Activated CD4-positive, alpha-beta T cell treated with anti-CD3 and anti-CD28 coated beads, Interleukin-2, amount 10 ng/mL, durations not matched to agents 24 days and 14 days (primary cell): Measurements from ENCODE around the gene NRXN3. TPM values are rescaled to one million over a fixed set of nuclear protein-coding genes. Genes with fewer than 3 reads are reported as not detected.

ENCODE experiments used
- DNase-seq: peaks from one replicate; pipeline ENCODE4 v3.0.0; 2022
- H3K27ac Mint-ChIP-seq: one replicate; pipeline ENCODE4 v1.8.0; 2022; ENCODE audit warnings: mild to moderate bottlenecking, mixed read lengths
- H3K27me3 Mint-ChIP-seq: one replicate; pipeline ENCODE4 v1.8.0; 2022; ENCODE audit warnings: mixed read lengths
- H3K36me3 Mint-ChIP-seq: one replicate; pipeline ENCODE4 v1.8.0; 2022; ENCODE audit warnings: low read depth, mild to moderate bottlenecking, mixed read lengths
- H3K4me1 Mint-ChIP-seq: one replicate; pipeline ENCODE4 v1.8.0; 2021; ENCODE audit warnings: mixed read lengths
- H3K4me3 Mint-ChIP-seq: one replicate; pipeline ENCODE4 v1.8.0; 2022; ENCODE audit warnings: mild to moderate bottlenecking, moderate library complexity, mixed read lengths
- H3K9me3 Mint-ChIP-seq: one replicate; pipeline ENCODE4 v1.8.0; 2021; ENCODE audit warnings: mixed read lengths
- intact Hi-C: fragments of 100-400 bp; cut with micrococcal nuclease; formaldehyde crosslinking; loops from one replicate; pipeline ENCODE4 v1.15.1; 2023
- total RNA-seq: library from RNA; stranded (reverse); gene quantifications from 2 replicates; pipeline ENCODE4 v1.2.3, GENCODE V29; 2022

NRXN3 gene
- total RNA-seq, 1 donor from 2014 or later = not detected

- DNase-seq = no peak
- intact Hi-C loops = no loop called here
- Mint-ChIP-seq H3K27ac (no peak overlapping the region), H3K9me3 (no peaks in the 10 kb centered on the region), H3K36me3 (no peaks in the 10 kb centered on the region), H3K27me3 (no peaks in the 10 kb centered on the region), H3K4me1 (no peaks in the 10 kb centered on the region), H3K4me3 (no peak overlapping the region)
Measured at GRCh38 chr14:78747813-78748212, 577.6 kb downstream of the NRXN3 start.

- intact Hi-C loops = no loop called here
- no peaks in the 10 kb centered on the region for H3K27me3 Mint-ChIP-seq
- H3K4me3 Mint-ChIP-seq = no peak overlapping the region
- H3K4me1 Mint-ChIP-seq = no peaks in the 10 kb centered on the region
- no peak for DNase-seq
- H3K27ac Mint-ChIP-seq = no peak overlapping the region
- H3K9me3 Mint-ChIP-seq = no peaks in the 10 kb centered on the region
- H3K36me3 Mint-ChIP-seq = no peaks in the 10 kb centered on the region
Measured at GRCh38 chr14:78752518-78753188, 582.5 kb downstream of the NRXN3 start.

GRCh38 chr14:78754059-78754458 is 583.9 kb downstream of the NRXN3 start:
- no peaks in the 10 kb centered on the region for H3K27me3 Mint-ChIP-seq
- DNase-seq = no peak
- no peak overlapping the region for H3K27ac Mint-ChIP-seq
- no peak overlapping the region for H3K4me3 Mint-ChIP-seq
- no peaks in the 10 kb centered on the region for H3K4me1 Mint-ChIP-seq
- H3K9me3 Mint-ChIP-seq = no peaks in the 10 kb centered on the region
- no peaks in the 10 kb centered on the region for H3K36me3 Mint-ChIP-seq
- intact Hi-C loops = no loop called here

GRCh38 chr14:78758333-78758732 is 588.2 kb downstream of the NRXN3 start:
- H3K36me3 Mint-ChIP-seq = no peaks in the 10 kb centered on the region
- no peaks in the 10 kb centered on the region for H3K27me3 Mint-ChIP-seq
- H3K4me1 Mint-ChIP-seq = no peaks in the 10 kb centered on the region
- intact Hi-C loops = no loop called here
- DNase-seq = no peak
- no peak overlapping the region for H3K27ac Mint-ChIP-seq
- H3K9me3 Mint-ChIP-seq = no peaks in the 10 kb centered on the region
- H3K4me3 Mint-ChIP-seq = no peak overlapping the region

- Mint-ChIP-seq H3K27ac (no peak overlapping the region), H3K4me1 (no peaks in the 10 kb centered on the region), H3K9me3 (no peaks in the 10 kb centered on the region), H3K27me3 (no peaks in the 10 kb centered on the region), H3K36me3 (no peaks in the 10 kb centered on the region), H3K4me3 (no peak overlapping the region)
- DNase-seq = no peak
- intact Hi-C loops = no loop called here
Measured at GRCh38 chr14:78762331-78762730, 592.2 kb downstream of the NRXN3 start.

- Mint-ChIP-seq H3K27ac (no peak overlapping the region), H3K4me3 (no peak overlapping the region), H3K9me3 (no peaks in the 10 kb centered on the region), H3K36me3 (no peaks in the 10 kb centered on the region), H3K27me3 (no peaks in the 10 kb centered on the region), H3K4me1 (no peaks in the 10 kb centered on the region)
- intact Hi-C loops = no loop called here
- no peak for DNase-seq
Measured at GRCh38 chr14:78763746-78764145, 593.6 kb downstream of the NRXN3 start.

- no peaks in the 10 kb centered on the region for H3K27me3 Mint-ChIP-seq
- DNase-seq = no peak
- no peaks in the 10 kb centered on the region for H3K36me3 Mint-ChIP-seq
- H3K4me3 Mint-ChIP-seq = no peak overlapping the region
- intact Hi-C loops = no loop called here
- no peak overlapping the region for H3K27ac Mint-ChIP-seq
- H3K4me1 Mint-ChIP-seq = no peaks in the 10 kb centered on the region
- H3K9me3 Mint-ChIP-seq = no peaks in the 10 kb centered on the region
Measured at GRCh38 chr14:78764240-78764639, 594.1 kb downstream of the NRXN3 start.

- H3K4me3 Mint-ChIP-seq = no peak overlapping the region
- intact Hi-C loops = no loop called here
Measured at GRCh38 chr14:78764645-78765044, 594.5 kb downstream of the NRXN3 start.

GRCh38 chr14:78767436-78767835 is 597.3 kb downstream of the NRXN3 start:
- H3K9me3 Mint-ChIP-seq = no peaks in the 10 kb centered on the region
- no peak for DNase-seq
- no peaks in the 10 kb centered on the region for H3K4me1 Mint-ChIP-seq
- intact Hi-C loops = no loop called here
- H3K27me3 Mint-ChIP-seq = no peaks in the 10 kb centered on the region
- no peak overlapping the region for H3K27ac Mint-ChIP-seq
- H3K4me3 Mint-ChIP-seq = no peak overlapping the region
- no peaks in the 10 kb centered on the region for H3K36me3 Mint-ChIP-seq

More at GRCh38 chr14:78764645-78765044, 594.5 kb downstream of the NRXN3 start:
- Mint-ChIP-seq H3K27ac (no peak overlapping the region), H3K9me3 (no peaks in the 10 kb centered on the region), H3K4me1 (no peaks in the 10 kb centered on the region), H3K36me3 (no peaks in the 10 kb centered on the region), H3K27me3 (no peaks in the 10 kb centered on the region)
- DNase-seq = no peak

- no peak overlapping the region for H3K4me3 Mint-ChIP-seq
- intact Hi-C loops = no loop called here
- no peaks in the 10 kb centered on the region for H3K4me1 Mint-ChIP-seq
- H3K27ac Mint-ChIP-seq = no peak overlapping the region
- no peaks in the 10 kb centered on the region for H3K27me3 Mint-ChIP-seq
- H3K36me3 Mint-ChIP-seq = no peaks in the 10 kb centered on the region
- DNase-seq = no peak
- no peaks in the 10 kb centered on the region for H3K9me3 Mint-ChIP-seq
Measured at GRCh38 chr14:78782551-78782950, 612.4 kb downstream of the NRXN3 start.

- Mint-ChIP-seq H3K36me3 (no peaks in the 10 kb centered on the region), H3K27me3 (no peaks in the 10 kb centered on the region), H3K4me3 (no peak overlapping the region), H3K27ac (no peak overlapping the region), H3K9me3 (no peaks in the 10 kb centered on the region), H3K4me1 (no peaks in the 10 kb centered on the region)
- DNase-seq = no peak
- intact Hi-C loops = no loop called here
Measured at GRCh38 chr14:78785265-78785664, 615.1 kb downstream of the NRXN3 start.

GRCh38 chr14:78788467-78789360 is 618.5 kb downstream of the NRXN3 start:
- no peaks in the 10 kb centered on the region for H3K36me3 Mint-ChIP-seq
- intact Hi-C loops = no loop called here

GRCh38 chr14:78790271-78790670 is 620.1 kb downstream of the NRXN3 start:
- Mint-ChIP-seq H3K4me3 (no peak overlapping the region), H3K9me3 (no peaks in the 10 kb centered on the region), H3K27ac (no peak overlapping the region), H3K27me3 (no peaks in the 10 kb centered on the region), H3K4me1 (no peaks in the 10 kb centered on the region), H3K36me3 (no peaks in the 10 kb centered on the region)
- intact Hi-C loops = no loop called here
- no peak for DNase-seq

More at GRCh38 chr14:78788467-78789360, 618.5 kb downstream of the NRXN3 start:
- H3K9me3 Mint-ChIP-seq = no peaks in the 10 kb centered on the region
- no peaks in the 10 kb centered on the region for H3K27me3 Mint-ChIP-seq
- no peaks in the 10 kb centered on the region for H3K4me1 Mint-ChIP-seq
- no peak overlapping the region for H3K27ac Mint-ChIP-seq
- no peak overlapping the region for H3K4me3 Mint-ChIP-seq
- DNase-seq = no peak

- Mint-ChIP-seq H3K27ac (no peak overlapping the region), H3K27me3 (no peaks in the 10 kb centered on the region), H3K4me1 (no peaks in the 10 kb centered on the region), H3K9me3 (no peaks in the 10 kb centered on the region), H3K36me3 (no peaks in the 10 kb centered on the region), H3K4me3 (no peak overlapping the region)
- DNase-seq = no peak
- intact Hi-C loops = no loop called here
Measured at GRCh38 chr14:78798757-78799156, 628.6 kb downstream of the NRXN3 start.
